Measurements from ENCODE around the gene XRCC2. TPM values are rescaled to one million over a fixed set of nuclear protein-coding genes. Genes with fewer than 3 reads are reported as not detected.

The XRCC2 gene
- polyA plus RNA-seq, 1 of the 3 experiments (the other 2 are of a cell fraction), result 3.1 TPM

- no peaks in the 10 kb centered on the region for H3K27me3 ChIP-seq (ENCODE audit: insufficient read depth)
- TF ChIP-seq RXRA (IDR thresholded peaks at IDR 0.05; ENCODE audit: borderline replicate concordance, low read depth) (no peak), SMC3 (IDR thresholded peaks at IDR 0.05; ENCODE audit: low read depth, low read length) (no peak), MEF2A (IDR thresholded peaks at IDR 0.05; ENCODE audit: borderline replicate concordance, low read depth) (no peak), GABPA (IDR thresholded peaks at IDR 0.05; ENCODE audit: low read depth) (no peak), EP300 (IDR thresholded peaks at IDR 0.05; ENCODE audit: borderline replicate concordance in 1 of 2, low read depth in 1 of 2, low read length in 1 of 2) (no peak), SIN3A (IDR thresholded peaks at IDR 0.05; ENCODE audit: borderline replicate concordance, low read depth, low read length) (no peak), GATA2 (CRISPR knock-in tag; IDR thresholded peaks at IDR 0.05) (no peak), RAD21 (IDR thresholded peaks at IDR 0.05; ENCODE audit: low read length) (no peak)
- H3K9me3 ChIP-seq, result no peaks in the 10 kb centered on the region
- H3K79me2 ChIP-seq (ENCODE audit: insufficient read depth), result no peaks in the 10 kb centered on the region
- no peaks in the 10 kb centered on the region for H3K36me3 ChIP-seq (replicated peaks in 1 of 2; ENCODE audit: control insufficient read depth in 1 of 2, insufficient read depth in 2 of 2, low read length in 1 of 2)
- 77% methylated on average over 12 of the region's 12 CpGs for WGBS (ENCODE audit: low lambda C conversion rate)
- ChIA-PET CTCF (no interaction called here), POLR2A (no interaction called here)
- H3K27ac ChIP-seq (ENCODE audit: low read depth in 2 of 2, low read length in 1 of 2), result no peak overlapping the region
- no peak for DNase-seq
- H2AFZ ChIP-seq (ENCODE audit: low read depth), result no peak overlapping the region
- H3K4me1 ChIP-seq (ENCODE audit: control insufficient read depth in 1 of 2, insufficient read depth in 2 of 2, low read depth in 1 of 2, low read length in 1 of 2), result no peaks in the 10 kb centered on the region
- no peak overlapping the region for H3K4me3 ChIP-seq (ENCODE audit: low read depth in 2 of 2, low read length in 1 of 2)
- no peaks in the 10 kb centered on the region for H3F3A ChIP-seq (replicated peaks; ENCODE audit: insufficient read depth)
- no peak overlapping the region for H3K9ac ChIP-seq
- H4K20me1 ChIP-seq (ENCODE audit: insufficient read depth), result no peaks in the 10 kb centered on the region
- no peaks in the 10 kb centered on the region for H3K9me2 ChIP-seq
- no peak overlapping the region for H3K4me2 ChIP-seq
These were observed 7.4 kb upstream of the XRCC2 start for GRCh38 chr7:152683297-152683696.

GRCh38 chr7:152677808-152678670 lies 2.1 kb upstream of the XRCC2 start:
- Histone ChIP-seq H2AFZ (ENCODE audit: low read depth) (no peak overlapping the region), H3F3A (replicated peaks; ENCODE audit: insufficient read depth) (peaks cover 13% of the 10 kb centered on the region), H3K4me2 (no peak overlapping the region), H3K36me3 (replicated peaks in 1 of 2; ENCODE audit: control insufficient read depth in 1 of 2, insufficient read depth in 2 of 2, low read length in 1 of 2) (no peaks in the 10 kb centered on the region), H3K27me3 (ENCODE audit: insufficient read depth) (no peaks in the 10 kb centered on the region), H3K79me2 (ENCODE audit: insufficient read depth) (peaks cover 27% of the 10 kb centered on the region), H3K27ac (ENCODE audit: low read depth in 2 of 2, low read length in 1 of 2) (no peak overlapping the region), H3K9ac (no peak overlapping the region), H3K9me2 (no peaks in the 10 kb centered on the region), H3K4me1 (ENCODE audit: control insufficient read depth in 1 of 2, insufficient read depth in 2 of 2, low read depth in 1 of 2, low read length in 1 of 2) (peaks cover 5 to 7% of the 10 kb centered on the region in 2 experiments; a peak in 1 of 4 replicates), H3K4me3 (ENCODE audit: low read depth in 2 of 2, low read length in 1 of 2) (no peak overlapping the region), H3K9me3 (no peaks in the 10 kb centered on the region), H4K20me1 (ENCODE audit: insufficient read depth) (no peaks in the 10 kb centered on the region)
- ChIA-PET CTCF (interaction anchor here (0.6 to 1.1 kb wide), 3 partner anchors 82 to 283 kb away, joined by 3 to 4 read pairs (median 3); partner anchors contain the start of gene ACTR3B), POLR2A (no interaction called here)
- DNase-seq, result no peak
- 80% methylated on average over 11 of the region's 11 CpGs for WGBS (ENCODE audit: low lambda C conversion rate)
- TF ChIP-seq FOXM1 (IDR thresholded peaks at IDR 0.05; ENCODE audit: low read depth) (no peak), CHD2 (IDR thresholded peaks at IDR 0.05; ENCODE audit: low read length, partially characterized antibody) (no peak), ZBTB33 (IDR thresholded peaks at IDR 0.05; ENCODE audit: borderline replicate concordance, low read depth) (no peak), RAD21 (IDR thresholded peaks at IDR 0.05; ENCODE audit: low read length) (no peak), MXI1 (IDR thresholded peaks at IDR 0.05; ENCODE audit: low read depth, low read length) (no peak), TAF1 (IDR thresholded peaks at IDR 0.05; ENCODE audit: borderline replicate concordance, low read depth, low read length) (no peak), POLR2AphosphoS5 (IDR thresholded peaks at IDR 0.05; ENCODE audit: low read depth, low read length) (no peak), CTCF (IDR thresholded peaks at IDR 0.05) (no peak), RCOR1 (IDR thresholded peaks at IDR 0.05; ENCODE audit: low read length) (no peak), RFX5 (IDR thresholded peaks at IDR 0.05; ENCODE audit: low read length) (no peak), FOXJ3 (CRISPR knock-in tag; IDR thresholded peaks at IDR 0.05) (no peak), TEAD4 (IDR thresholded peaks at IDR 0.05; ENCODE audit: borderline replicate concordance, insufficient read depth) (no peak), REST (IDR thresholded peaks at IDR 0.05; ENCODE audit: low read depth, low read length) (no peak), EP300 (IDR thresholded peaks at IDR 0.05; ENCODE audit: borderline replicate concordance in 1 of 2, low read depth in 1 of 2, low read length in 1 of 2) (no peak)

All from SK-N-SH (cell line).